GM08714 (cell line): ENCODE data around the gene MYBPC2.

Experiments used
- H3K4me3 ChIP-seq: fragments of 200-500 bp; sonication (Bioruptor generic); 2 replicates; pipeline ENCODE4 v1.5.1; 2014; ENCODE audit warnings: mild to moderate bottlenecking, low read length, inconsistent platforms
- ZNF274 ChIP-seq: IDR thresholded peaks from 2 replicates; pipeline ENCODE4 v1.6.1; 2012; ENCODE audit warnings: mild to moderate bottlenecking, low read depth, low read length

MYBPC2 gene

GRCh38 chr19:50450369-50451222 is 17.9 kb downstream of the MYBPC2 start:
- TF ChIP-seq ZNF274 = no peak
- no peak overlapping the region for H3K4me3 ChIP-seq

- H3K4me3 ChIP-seq = no peak overlapping the region
- no peak for TF ChIP-seq ZNF274
Observed at GRCh38 chr19:50451223-50451534, 18.5 kb downstream of the MYBPC2 start.

- TF ChIP-seq ZNF274 = no peak
- H3K4me3 ChIP-seq = no peak overlapping the region
Observed at GRCh38 chr19:50453243-50453642, 20.6 kb downstream of the MYBPC2 start.

- TF ChIP-seq ZNF274 = no peak
- H3K4me3 ChIP-seq = no peak overlapping the region
Observed at GRCh38 chr19:50455992-50456391, 23.3 kb downstream of the MYBPC2 start.

- no peak overlapping the region for H3K4me3 ChIP-seq
- TF ChIP-seq ZNF274 = no peak
Observed at GRCh38 chr19:50457300-50457699, 24.6 kb downstream of the MYBPC2 start.

- H3K4me3 ChIP-seq = no peak overlapping the region
- no peak for TF ChIP-seq ZNF274
Observed at GRCh38 chr19:50458396-50459066, 25.8 kb downstream of the MYBPC2 start.

- TF ChIP-seq ZNF274 = no peak
- H3K4me3 ChIP-seq = no peak overlapping the region
Observed at GRCh38 chr19:50459067-50459456, 26.4 kb downstream of the MYBPC2 start.

- TF ChIP-seq ZNF274 = no peak
- H3K4me3 ChIP-seq = no peak overlapping the region; the same call in 1 of the 2 replicates
Observed at GRCh38 chr19:50459638-50460037, 26.9 kb downstream of the MYBPC2 start.

GRCh38 chr19:50460161-50460765 is 27.6 kb downstream of the MYBPC2 start:
- TF ChIP-seq ZNF274 = no peak
- H3K4me3 ChIP-seq = no peak overlapping the region; the same call in 1 of the 2 replicates

- no peak for TF ChIP-seq ZNF274
- H3K4me3 ChIP-seq = no peak overlapping the region
Observed at GRCh38 chr19:50461066-50461875, 28.6 kb downstream of the MYBPC2 start.

- no peak overlapping the region for H3K4me3 ChIP-seq
- TF ChIP-seq ZNF274 = no peak
Observed at GRCh38 chr19:50462970-50463369, 30.3 kb downstream of the MYBPC2 start.

GRCh38 chr19:50464348-50464747 is 31.7 kb downstream of the MYBPC2 start:
- no peak overlapping the region for H3K4me3 ChIP-seq
- no peak for TF ChIP-seq ZNF274

GRCh38 chr19:50465000-50465399 is 32.3 kb downstream of the MYBPC2 start:
- H3K4me3 ChIP-seq = no peak overlapping the region
- no peak for TF ChIP-seq ZNF274
